Bone marrow (tissue), 2 donors: Measurements from ENCODE around the gene KCNA3.
"Not testable (repeated sequence)": the region's sequence is repeated elsewhere in the genome, so short reads cannot be mapped to it uniquely, and the experiment has no call there.

Experiments used
- DNase-seq, 2 donors: peaks; one replicate each; lab custom pipeline; 2025; lab: John Stamatoyannopoulos, UW

KCNA3 gene

DNA sequence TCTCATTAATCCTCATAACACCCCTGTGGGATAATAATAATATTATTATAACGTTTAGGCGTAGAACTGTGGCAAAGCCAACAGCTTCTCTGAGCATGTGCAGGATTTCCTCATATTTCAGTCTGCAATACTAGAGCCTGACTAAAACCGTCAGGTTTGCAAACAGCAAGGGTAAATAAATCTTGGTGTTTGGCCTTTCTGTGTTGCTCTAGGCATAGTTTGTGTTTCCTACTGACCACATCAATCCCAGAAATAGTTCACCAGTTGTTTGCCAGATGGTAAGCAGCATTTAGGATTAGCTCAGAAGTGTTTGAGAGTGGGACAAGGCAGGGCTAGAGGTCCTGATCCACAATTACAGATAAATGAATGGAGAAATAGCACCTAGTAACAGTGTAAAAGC is 2.8 kb upstream of the KCNA3 start:
- DNase-seq: no peak

DNA sequence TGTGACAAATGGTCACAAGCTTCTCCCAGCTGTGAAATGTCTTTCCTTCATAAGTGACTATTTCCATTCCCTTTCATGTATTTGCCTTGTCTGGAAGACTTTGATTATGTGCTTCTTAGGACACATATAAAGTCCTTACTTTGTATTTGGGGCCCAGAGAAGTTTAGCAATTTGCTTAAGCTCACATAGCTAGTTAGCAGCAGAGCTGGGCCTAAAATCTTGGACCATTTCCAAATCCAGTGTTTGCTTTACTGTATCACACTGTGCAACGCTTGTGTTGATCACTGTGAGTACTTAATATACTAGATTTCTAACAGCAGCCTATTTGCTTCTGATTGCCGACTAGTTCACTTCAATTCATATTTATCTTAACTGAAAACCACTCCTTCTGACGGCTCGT is 2.2 kb upstream of the KCNA3 start:
- no peak for DNase-seq

DNA sequence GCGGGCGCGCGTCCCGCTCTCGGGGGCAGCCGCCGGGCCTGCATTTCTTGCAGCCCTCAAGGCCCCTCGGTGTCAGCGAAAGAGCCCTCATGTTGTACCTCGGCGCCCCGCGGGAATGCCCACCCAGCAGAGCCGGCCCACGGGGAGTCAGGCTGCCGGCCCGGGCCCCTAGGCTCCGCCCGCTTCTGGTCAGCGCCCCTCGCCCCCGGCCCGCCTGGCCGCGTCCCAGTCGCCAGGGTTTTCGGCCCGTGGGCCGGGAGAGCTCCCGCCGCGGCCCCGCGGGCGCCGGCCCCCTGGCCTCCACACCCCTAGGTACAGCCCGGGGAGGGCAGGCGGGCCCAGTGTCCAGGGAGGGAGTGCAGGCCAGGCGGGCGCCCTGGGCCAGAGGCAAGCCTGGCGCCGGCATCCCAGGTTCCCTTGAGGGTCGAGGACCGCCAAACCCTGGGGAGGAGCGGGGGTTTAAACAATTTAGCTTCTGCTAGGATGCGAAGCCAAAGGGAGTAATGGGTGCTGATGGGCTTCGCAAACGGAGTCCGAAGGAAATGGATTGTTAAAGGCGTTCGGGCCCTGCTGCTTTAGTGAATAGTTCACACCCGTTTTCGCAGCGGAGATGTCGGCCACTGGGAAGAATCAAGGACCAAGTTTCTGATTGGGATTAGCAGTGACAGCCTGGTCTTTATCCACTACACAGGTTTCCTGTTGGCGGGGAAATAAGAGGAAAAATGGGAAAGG is 486 bp upstream of the KCNA3 start:
- no peak for DNase-seq

DNA sequence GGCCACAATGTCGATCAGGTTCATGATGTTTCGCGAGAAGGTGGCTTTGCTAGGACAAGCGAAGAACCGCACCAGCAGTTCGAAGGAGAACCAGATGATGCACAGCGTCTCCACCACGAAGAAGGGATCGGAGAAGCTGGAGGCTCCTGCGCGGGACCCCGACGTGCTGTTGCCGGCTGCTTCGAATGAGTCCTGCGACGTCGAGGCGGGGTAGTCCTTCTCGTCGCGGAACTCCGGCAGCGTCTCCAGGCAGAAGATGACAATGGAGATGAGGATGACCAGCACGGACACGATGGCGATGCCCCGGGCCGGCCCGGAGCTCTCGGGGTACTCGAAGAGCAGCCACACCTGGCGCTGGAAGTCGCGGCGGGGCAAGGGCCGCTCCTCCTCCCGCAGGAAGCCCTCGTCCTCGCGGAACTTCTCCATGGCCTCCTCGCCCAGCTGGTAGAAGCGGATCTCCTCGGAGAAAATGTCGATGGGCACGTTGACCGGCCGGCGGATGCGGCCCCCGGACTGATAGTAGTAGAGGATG is 869 bp downstream of the KCNA3 start:
- no peak for DNase-seq

DNA sequence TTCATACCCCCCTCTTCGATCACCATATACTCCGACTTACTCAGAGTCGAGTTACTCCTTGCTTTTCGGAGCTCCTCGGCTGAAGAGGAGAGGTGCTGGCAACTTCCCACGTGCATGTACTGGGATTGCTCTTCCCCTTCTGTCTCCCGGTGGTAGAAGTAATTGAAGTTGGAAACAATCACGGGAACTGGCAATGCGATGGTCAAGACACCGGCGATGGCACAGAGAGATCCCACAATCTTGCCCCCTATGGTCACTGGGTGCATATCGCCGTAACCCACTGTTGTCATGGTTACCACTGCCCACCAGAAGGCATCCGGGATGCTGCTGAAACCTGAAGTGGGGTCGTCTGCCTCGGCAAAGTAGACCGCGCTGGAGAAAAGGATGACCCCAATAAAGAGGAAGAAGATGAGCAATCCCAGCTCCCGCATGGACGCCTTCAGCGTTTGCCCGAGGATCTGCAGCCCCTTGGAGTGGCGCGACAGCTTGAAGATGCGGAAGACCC is 1.5 kb downstream of the KCNA3 start:
- no peak for DNase-seq

DNA sequence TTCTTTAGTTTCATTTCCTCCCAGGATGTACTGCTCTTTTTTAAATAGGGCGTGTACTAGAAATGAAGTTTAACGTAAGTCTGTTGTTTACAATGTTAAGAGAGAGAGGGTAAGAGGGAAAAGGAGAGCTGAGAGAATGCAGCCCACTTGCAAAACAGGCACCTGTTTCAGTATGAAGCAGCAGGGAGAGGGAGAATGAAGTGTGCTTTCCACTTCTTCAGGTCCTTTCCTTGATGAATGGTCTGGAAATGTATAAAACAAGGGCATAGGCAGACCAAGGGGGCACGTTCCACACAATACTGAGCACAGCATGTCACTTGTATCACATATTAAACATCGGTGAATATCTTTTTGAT is 2.0 kb downstream of the KCNA3 start:
- no peak for DNase-seq

DNA sequence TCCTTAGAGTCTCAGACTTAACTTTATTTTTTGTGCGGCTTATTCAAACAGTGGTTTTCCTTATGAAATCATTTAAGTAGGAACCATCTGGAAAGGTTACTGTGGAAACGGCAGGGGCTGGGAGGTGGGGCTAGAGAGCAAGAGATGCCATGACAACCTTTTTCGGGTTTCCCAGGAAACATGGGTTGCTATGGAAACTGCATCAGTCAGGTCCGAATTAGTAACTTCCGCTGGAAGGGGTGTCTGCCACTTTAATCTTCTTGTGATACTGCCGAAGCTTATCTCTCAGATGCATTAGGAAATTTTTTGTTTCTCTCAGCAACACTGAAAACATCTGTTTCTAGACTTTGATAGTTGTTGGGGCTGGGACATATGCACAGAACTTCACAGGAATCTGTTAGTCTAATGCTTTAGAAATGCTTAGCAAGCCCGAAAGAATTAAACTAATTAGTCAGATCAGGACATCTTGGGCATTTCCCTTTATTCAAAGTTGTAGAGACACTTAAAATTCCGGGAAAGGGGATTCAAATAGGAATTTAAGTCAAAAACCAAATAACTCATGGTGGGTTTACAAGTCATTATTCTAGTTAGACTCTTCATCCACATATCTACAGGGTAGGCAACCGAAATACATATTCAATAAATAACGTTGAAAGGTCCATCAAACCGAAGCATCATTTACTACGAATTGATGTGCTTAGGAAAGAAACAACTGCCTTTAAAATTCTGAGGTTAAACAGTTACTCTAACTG is 2.6 kb downstream of the KCNA3 start:
- no peak for DNase-seq

DNA sequence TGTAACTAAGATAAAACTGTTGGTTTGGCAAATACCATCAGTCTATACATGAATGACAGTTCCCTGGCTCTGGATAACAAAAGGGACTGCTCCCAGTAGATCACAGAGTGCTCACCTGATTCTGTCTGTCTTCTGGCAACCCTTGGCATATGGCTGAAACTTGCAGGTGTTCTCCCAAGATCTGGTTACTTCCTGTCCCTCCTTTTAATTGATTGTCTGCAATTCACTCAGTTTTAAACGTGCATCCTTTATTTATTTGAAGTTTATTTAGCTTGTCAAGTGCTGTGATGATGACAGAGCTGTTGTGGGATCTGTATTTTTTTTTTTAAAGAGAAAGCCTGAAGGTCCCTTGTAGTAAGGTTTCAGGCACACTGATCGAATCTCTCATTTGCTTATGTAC is 3.4 kb downstream of the KCNA3 start:
- DNase-seq: no peak

DNA sequence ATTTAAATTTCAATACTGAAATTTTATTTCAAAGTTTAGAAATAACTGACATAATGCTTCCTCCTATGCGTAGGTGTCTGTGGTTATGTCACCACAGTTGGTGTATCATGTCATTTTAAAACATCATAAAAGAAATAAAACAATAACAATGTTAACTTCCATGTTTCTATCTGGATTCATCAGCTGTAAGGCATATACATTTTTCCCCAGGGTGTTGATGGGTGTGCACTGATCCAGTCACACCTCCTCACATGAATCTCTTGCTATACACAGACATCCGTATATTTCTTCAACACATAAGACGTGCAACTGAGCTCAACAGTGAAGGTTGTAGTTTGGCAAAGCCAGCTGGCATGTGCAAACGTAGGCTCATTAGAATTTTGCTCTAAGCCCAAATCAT is 6.2 kb downstream of the KCNA3 start:
- no peak for DNase-seq

DNA sequence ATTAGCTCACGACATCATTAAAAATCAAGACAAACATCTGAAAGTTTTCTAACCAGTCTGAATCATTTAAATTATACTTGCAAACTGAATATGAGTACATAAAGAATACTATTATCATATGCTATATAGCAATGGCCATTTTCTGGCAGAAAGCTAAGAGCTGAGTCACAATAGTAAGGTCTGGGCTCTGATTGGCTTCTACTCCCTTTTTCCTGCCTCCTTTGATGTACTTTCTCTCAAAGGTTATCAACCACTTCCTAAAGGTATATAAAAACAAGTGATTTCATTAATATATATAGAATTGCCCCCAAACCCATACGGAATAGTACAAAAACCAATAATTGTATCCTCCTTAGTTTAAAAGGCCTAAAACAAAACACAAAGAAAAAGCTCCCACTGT is 7.0 kb downstream of the KCNA3 start:
- no peak for DNase-seq

DNA sequence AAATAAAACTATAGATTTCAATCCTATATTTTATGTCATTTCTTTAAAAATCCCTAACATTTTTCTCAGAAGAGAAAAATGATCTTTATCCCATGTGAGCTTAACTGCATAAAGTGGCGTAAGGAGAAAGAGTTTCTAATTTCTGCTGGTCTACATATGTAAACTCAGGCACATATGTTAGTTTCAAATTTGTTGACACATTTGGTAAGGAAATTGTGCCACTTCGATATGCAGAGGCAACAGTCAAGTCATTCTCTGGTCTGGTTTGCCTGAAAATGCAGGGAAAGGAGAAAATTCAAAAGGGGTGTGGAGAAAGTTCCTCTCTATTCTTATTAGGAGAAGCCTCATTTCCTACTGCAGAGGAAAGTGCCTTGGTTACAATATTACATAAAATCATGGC is 11.5 kb downstream of the KCNA3 start:
- no peak for DNase-seq

DNA sequence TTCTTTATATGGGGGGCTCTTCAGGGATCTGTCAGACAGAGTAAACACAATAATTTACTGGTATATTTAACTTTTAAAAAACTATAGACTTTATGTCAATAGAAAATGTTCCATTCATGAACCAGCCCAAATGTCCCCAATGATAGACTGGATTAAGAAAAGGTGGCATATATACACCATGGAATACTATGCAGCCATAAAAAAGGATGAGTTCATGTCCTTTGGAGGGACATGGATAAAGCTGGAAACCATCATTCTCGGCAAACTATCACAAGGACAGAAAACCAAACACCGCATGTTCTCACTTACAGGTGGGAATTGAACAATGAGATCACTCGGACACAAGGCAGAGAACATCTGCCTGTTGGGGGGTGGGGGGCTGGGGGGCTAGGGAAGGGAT is 15.2 kb downstream of the KCNA3 start:
- not testable (repeated sequence) for DNase-seq

DNA sequence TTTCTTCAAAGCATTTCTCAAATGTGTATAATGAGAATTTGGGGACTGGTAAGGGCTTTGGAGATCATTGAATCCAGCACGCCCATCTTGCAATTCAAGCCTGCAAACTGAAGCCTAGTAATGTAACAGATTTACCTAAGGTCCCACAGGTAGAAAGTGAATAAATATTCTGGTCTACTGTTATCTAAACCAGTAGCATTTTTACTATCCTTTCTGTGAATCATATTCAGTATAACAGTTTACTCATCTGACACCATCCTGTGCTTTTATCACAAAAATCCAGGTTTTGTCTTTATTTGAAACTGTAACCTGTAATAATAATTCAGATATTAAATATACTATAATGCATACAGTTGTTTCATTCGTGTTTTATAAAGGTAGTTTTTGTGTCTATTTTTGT is 17.4 kb downstream of the KCNA3 start:
- DNase-seq: no peak

DNA sequence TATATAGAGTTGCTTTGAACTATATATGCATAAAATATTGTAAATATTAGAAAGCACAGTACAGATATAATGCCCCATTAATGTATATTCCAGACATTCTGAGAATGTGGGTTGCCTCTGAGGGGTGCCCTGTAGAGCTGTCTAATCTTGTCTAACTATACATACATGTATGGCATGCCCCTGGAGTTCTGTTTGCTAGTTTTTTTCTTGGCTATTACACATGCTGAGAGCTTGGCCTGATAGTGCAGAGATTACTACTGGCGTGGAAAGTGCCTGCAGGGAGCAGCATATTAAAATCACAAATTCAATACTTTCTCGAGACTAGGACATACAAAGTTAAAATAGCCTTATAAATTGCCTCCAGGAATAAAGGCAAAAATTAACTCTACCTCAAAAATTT is 24.1 kb downstream of the KCNA3 start:
- no peak for DNase-seq

DNA sequence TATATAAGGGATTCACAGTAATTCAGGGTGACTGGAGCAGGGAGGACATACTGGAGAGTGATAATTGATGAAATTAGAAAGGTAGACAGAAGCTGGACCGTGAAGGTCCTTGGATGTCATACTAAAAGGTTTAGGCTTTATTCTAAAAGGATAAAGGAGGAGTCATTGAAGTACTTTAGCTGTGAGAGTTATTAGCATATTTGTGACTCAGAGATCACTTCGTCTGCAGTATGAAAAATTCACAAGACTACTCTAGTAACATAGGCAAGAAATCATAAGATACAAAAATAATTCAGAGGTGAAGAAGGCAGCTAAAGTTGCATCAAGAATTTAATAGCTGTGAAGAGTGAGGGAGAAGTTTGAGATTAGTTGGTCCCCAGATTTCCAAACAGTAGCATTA is 26.3 kb downstream of the KCNA3 start:
- no peak for DNase-seq

DNA sequence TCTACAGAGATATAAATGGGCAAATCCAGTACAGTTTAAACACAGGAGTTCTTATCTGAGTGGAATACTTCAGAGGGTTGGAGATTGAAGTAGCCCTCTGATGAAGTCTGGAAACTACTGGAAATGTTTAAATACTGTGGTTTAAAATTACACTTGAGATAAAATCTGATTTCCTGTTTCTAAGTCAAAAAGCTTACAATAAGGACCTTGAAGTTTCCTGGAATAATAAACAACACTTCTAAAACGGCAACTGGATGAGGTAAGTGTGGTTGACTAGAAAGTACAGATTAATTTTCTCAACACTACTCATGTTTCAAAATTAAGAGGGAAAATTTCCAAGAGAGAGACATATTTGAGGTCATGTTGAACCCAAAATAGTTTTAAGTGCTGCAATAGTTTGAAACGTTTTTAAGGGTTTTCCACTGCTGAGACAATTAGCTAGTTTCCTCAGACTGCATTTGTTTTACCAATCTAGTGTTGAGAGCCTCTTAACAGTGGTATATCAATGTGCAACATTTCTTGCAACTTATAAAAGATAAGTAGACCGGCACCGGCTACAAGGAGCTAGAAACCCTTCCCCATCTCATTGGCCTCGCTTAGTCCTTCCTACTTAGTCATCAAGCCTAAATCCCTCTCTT is 27.4 kb downstream of the KCNA3 start:
- no peak for DNase-seq

DNA sequence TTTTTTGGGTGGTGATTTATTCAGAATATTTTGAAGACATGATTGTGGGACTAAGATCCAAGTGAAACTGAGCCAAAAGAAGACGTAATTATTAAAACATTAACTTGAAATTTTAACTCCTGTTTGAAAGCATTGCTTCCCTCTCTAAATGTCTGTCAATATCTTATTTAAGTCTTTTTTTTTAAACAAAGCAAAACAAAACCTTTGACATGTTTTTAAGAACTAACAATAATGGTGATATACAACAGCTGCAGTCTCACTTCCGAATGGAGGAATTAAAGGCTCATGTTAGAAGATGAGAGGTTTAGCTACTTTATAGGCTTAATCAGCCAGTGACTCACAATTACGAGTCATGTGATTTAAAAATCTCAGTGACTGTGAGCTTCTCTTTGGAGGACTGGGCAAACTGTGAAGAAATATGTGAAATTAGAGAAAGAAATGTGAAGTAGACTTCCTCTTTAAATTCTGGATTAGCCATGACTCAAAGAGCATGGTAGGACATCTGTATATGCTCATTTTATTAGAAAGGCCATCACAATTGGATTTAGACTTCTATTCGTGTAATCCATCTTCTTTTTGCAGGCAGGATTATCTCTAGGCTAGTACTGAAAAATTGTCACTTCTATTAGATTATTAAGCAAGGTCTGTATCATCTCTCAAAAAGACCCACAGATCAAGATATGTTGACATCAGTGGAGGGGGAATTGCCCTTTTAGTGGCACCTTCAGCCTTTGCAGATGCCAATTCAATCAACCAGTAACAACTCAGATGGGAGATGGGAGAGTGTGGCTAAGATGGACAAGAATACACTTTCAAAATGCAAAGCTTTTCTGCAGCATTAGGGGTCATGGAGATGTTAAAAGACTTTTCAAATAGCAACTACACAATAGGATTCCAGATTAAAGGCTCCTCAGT is 28.7 kb downstream of the KCNA3 start:
- DNase-seq: peak in 1 of 2 donors; percentile 77

DNA sequence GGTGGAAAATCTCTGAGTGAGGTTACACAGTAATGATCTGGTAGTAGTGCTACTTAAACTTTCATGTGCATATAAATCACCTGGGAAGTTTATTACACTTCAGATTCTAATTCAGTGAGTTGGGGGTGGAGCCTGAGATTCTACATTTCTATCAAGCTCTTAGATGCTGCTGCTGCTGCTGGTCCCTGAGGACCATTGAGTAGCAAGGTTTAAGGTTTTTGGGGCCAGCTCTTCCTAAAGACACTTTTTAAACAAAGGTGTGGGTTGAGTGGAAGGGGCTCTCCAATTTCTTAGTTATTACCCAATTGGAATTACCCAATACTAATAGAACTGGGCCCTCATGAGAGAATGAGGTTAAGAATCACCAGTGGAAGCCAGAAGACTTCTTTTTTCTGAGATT is 29.5 kb downstream of the KCNA3 start:
- no peak for DNase-seq

DNA sequence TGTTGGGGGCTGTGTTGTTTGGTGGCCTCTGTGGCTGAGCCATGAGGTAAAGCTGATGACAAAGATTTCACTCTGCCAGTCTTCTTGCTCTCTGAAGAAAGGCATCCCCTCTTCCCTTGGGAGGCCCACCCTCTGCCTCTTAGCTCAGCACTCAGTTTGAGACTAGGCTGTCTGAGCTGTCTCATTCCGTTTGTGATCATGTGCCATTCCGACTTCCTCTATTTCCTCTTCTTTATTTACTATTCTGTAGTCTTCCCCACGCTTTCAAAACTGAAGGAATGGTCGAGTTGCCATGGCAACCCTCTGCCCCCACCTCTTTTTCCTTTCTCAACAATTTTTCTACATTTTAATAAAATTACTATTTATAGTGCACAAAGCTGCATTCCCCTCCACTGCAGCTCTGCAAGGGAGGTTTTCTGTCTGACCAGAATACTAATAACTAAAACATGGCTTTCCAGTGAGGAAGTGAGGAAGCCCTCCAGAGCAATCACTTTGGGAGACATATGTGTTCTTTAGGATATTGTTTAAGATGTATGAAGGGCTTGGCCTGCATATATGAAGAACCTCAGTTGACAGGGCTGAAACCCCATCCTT is 30.8 kb downstream of the KCNA3 start:
- DNase-seq: peak in 1 of 2 donors; percentile 66

DNA sequence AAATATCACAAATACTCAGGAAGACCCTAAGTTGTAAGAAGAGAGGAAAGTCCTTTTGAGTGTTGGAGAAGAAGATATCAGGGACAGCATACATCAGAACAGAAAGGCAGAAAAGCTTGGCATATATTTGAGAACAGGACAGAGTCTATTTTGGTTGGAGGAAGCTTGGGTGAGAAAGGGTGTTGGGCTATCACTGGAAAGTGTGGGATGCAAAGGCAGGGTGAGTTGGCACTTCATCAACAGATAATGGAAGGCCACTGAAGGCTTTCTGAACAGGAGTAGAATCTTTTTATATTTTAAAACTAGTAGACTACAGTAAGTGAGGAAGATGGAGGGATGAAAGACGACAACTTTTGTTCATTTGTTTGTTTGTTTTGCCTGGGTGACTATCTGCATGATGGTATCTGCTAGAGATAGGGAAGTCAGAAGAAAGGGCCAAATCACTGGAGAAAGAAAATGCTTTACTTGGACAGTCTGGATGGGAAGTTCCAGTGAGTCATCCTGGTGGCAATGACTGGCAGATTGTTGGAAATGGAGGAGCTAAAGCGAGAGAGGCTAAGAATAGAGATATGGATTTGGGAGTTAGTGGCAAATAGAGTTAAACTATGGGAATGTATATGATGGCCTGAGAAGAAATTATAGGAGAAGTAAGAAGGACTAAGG is 34.9 kb downstream of the KCNA3 start:
- DNase-seq: peak in 1 of 2 donors; percentile 70

DNA sequence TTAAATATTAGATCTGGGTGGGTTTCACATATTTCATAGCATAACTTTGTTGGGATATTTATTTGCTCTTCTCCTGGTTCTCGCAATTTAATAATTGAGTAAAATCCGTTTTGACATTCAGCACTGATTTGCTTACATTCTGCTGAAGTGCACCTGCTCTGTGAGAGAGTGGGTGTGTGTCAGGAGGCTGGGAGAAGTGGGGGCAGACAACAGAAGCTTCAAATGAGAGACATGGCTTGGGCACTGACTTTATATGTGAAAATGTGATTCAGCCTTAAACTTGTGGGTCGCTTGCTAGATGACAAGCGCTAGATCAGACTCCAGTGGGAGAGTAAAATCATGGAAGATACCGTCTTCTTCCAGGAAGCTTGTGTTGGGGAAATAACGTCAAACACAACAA is 36.2 kb downstream of the KCNA3 start:
- no peak for DNase-seq
